NCI-H82 (cell line): ENCODE results near the gene IQSEC1.
A peak's percentile ranks its signal among the peaks of the same experiment; 100 is the strongest.

Source experiments
- DNase-seq: peaks from one replicate; lab custom pipeline; 2025; lab: John Stamatoyannopoulos, UW

Gene IQSEC1

DNA sequence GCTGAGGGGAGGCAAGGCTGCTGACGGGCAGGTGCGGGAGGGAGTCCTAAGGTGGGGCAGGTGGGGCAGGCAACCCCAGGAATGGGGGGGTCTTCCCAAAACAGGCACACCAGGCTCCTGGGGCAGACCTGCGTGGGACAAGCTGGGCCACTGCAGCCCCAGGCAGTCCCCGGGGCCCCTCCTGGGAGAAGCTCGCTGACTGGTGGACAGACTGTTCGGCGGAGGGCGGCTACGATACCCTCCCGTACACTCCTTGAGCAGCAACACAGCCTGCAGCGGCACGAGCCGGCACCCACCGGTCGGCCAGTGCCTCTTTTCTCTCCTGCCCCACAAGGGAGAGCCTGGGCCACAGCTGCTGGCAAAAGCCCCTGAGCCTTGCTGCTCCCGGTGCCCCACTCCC, 165.9 kb downstream of the IQSEC1 start:
- no peak for DNase-seq

DNA sequence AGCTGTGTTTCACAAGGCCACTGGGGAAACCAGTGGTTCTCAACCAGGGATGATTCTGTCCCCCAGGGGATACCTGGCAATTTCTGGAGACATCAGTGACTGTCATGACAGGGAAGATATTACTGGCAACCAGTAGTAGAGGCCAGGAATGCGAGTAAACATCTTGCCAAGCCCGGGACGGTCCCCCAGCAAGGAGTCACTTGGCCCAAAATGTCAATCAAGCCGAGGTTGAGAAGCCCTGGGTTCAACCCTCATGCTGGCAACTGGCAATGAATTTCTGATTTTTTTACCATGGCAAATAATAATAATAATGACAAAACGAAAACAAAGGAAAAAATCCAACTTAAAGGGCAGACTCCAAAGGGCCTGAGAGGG, 166.3 kb downstream of the IQSEC1 start:
- DNase-seq = no peak

DNA sequence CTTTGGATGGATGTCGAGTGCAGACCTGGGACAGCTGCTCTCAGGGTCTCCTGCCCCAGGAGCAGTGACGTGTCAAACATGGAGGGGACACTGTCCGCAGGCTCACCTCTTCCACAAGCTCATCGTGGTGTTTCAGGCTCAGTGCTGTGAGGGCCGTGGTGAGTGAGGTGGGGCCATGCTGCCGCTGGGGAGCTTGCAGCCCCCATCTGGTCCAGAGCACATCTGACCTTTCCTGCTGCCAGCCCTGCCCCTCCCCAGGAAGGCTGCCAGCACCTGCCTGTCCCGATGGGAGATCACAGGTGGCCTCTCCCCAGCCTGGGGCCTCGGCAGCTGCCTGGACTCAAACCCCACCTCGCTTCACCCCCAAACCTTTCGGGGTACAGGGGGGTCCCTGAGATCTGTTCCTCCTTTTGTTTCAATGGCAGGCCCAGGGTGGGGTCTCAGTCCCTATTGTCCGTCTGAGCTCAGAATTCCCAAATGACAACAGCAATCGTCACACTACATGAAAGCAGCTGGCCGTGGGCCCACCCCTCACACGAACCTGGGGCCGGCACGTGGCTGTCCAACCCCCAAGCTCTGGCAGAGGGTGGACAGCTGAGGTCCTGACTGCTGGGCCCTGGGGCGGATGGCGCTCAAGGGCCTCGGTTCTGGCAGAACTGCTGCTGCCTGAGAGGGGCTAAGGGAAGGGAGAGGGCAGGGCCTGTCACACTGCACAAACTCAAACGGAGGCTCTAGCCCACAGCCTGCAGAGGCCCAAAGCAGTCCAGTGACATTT, 166.9 kb downstream of the IQSEC1 start:
- no peak for DNase-seq

GRCh38 chr3:12905316-12906071, 167.7 kb downstream of the IQSEC1 start:
- no peak for DNase-seq

- no peak for DNase-seq
Measured at GRCh38 chr3:12904951-12905315, 168.3 kb downstream of the IQSEC1 start.

GRCh38 chr3:12903881-12904280, 169.3 kb downstream of the IQSEC1 start:
- no peak for DNase-seq

DNA sequence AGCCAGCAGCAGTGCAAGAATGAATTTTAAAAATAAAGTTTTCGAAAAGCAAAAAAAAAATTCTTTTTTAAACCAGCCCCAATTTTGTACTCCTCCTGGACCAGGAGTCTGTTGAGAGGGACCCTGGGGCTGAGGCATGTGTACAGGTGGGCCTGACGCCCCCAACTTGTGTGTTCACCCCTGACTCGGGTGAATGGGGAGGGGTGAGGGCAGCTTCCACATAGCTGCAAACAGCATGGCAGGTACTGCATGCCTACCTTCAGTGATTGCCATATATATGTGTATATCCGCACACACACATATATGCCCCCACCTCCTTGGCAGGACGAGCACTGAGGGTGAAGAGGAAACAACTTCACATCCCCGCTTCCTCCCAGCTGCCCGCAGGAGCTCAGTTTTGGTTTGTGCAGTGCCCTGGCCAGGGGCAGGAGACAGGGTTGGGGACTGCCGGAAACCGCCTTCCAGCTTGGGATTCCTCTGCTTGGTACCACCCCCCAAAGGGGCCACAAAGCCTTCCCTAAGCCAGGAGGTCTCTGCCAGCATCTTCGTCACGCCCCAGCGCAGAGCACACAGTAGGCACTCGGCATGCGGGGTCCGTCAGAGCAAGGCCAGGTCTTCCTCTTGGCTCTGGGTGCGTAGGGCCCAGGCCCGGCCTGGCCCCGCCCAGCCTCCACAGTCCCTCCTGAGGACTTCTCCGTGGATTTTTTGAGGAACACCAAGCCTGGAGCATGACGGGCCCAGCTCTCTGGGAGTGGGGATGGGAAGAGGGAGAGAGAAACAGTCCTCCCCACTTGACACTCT, 170.0 kb downstream of the IQSEC1 start:
- DNase-seq = no peak

- DNase-seq = no peak
Measured at GRCh38 chr3:12902181-12902999, 170.8 kb downstream of the IQSEC1 start.

DNA sequence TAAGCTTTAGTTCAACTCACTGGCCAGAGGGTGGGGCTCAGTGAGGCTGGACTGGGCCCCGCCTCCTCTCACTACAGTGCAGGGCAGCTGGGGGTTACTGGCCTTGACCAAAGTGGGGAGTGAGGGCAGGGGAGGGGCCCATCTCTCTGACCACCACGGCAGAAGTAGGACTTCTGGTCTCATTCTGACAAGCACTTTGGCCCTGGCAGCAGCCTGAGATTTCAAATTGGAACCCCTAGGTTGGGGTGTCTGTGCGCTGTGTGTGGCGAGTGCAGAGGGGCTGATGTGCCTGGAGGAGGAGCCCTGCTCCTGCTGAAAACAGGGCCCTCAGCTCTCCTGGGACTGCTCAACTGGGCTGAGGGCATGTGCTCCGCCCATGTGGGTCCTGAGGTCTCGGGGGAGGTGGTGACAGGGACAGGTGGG, 171.6 kb downstream of the IQSEC1 start:
- DNase-seq = peak; percentile 32

- DNase-seq = no peak
Measured at GRCh38 chr3:12900885-12901411, 172.3 kb downstream of the IQSEC1 start.

DNA sequence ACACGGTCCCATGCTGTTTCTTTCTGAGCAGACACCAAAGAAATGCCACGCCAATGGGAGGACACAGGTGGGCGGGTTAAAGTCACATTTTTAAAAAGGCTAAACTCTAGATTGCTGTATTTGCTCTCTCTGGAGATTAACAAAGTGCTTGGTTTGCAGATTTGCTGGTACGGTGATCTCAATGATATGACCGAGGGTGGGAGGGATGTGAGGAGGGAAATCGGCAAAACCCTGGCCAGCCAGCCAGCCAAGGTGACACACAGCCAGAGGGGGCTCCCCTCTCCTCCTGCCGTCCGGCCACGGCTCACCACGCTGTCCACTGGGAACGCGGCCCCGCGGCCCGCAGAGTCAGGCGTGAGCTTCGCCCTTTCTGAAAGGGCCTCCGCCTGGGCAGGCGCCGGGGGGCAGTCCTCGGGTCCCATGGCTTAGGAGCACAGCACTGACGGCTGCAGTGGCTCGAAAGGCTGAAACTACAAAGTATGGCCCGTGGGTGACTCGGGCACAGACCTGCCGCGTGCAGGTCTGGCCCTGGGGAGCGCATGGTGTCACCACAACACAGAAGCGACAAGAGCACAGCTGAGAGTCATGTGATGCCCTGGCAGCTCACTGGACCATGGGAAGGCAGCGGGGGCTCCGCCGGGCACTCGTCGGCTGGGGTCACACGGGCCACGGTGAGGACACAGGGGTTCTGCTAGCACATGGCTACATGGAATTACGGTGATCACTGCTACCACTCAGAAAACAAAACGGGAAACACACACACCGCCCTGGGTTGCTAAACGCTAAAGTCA, 174.1 kb downstream of the IQSEC1 start:
- no peak for DNase-seq

GRCh38 chr3:12898290-12898964, 174.8 kb downstream of the IQSEC1 start:
- no peak for DNase-seq

DNA sequence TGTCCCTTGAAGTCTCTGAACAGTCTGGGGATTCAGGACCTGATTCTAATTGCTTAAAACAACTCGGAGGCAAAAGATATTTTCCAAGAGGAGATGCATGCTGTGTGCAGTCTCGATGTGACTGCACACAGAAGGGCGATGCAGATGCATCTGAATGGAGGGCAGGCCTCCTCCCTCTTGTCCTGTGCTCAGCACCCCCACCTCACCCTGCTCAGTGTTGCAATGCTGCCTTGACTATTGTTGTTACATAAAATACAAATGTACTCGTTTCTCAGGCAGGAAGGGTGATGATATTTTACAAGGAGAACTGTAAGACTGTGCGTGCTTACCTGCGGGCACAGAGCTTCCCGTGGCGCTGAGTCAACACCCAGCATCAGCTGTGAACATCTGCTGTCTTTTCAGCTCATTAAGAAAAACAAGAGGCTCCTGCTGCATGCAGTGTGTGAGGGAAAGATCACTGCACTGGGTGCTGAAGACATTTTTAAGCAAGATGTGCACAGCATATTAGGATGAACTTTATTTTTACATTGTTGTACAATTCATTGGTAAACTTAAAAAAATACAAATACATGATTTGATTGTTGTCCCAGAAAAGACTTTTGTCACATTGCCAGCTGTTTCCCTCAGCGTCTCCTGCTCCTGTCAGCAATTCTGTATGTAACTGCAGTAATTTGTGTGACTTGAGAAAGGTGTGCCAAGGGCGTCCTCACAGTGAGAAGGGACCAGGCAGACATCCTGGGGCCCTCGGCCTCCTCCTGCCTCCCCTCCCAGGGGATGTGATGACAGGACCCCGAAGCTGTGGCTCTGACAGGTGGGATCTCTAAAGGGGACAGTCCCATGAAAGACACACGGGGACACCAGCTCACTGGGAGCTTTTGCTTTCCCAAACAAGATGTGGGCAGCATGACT, 175.6 kb downstream of the IQSEC1 start:
- peak; percentile 46 for DNase-seq

DNA sequence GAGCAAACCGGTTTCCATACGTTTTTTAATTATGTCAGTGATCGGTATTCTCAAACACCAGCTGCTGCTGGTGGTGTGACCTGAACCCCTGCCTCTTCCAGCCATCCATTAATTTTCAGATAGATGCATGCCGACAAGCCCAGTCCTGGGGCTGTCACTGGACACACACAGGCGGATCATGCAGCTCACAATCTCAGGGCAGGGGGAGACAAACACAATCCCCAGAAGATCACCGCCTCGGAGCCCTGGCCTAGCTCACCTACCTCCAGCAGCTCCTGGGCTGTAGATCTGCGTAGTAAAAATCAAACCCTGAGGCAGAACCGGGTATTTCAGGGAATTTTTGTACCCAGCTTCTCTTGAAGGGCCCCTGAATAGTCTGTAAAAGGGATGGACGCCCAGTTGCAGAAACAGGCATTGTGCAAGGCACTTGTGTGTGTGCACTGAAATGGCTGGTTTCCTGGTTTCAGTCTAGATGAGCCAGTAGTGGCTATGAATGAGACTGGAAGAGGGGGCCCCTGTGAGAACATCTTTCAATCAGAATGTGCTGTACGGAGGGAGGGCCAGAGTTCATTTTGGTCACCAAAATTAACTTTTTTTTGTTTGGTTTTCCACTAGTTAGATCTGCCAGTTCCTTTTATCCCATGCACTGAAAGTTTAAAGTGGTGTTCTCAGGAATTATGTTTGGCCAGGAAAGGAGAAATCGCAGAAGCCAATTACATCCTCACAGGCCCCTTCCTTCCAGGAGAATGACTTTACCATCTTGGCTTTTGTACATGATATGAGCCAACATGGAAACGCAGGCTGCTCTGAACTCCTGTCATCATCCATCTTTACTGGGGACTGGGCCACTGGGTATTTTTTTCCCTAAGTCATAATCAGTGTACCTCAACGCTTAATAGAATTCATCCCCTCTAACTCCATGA, 176.9 kb downstream of the IQSEC1 start:
- DNase-seq = peak; percentile 13

DNA sequence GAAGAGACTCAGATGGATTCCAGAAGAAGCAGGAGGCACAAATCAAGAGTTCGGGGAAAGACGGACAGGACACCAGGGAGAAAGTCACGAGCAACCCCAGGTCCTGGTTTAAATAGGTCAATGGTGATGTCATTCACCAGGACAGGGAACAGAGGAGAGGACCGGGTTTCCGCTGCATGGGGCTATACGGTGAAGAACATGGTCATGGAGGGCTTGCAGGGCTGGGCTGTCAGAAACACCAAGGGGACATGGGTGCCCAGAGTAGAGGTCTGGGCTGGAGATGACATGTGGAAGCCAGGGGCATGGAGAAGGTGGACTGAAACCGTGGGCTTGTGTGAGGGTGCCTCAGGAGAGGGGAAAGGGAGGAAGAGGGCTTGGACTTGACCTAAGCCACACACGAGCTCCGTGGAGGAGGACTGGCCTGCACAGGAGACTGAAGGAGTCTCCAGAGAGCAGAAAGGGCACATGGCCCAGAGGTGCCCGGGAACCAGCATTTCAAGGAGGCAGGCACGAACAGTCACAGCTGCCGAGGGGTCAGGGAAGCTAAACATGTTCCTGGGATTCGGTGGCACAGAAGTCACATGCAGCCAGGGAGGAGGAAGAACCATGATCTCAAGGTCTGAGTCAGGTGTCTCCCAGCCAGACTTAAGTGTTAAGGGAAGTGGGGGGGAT, 177.7 kb downstream of the IQSEC1 start:
- DNase-seq = no peak

- DNase-seq = no peak
Measured at GRCh38 chr3:12894629-12895028, 178.6 kb downstream of the IQSEC1 start.

- DNase-seq = no peak
Measured at GRCh38 chr3:12893852-12894251, 179.4 kb downstream of the IQSEC1 start.
